Heart right ventricle (tissue), 16 donors: ENCODE data around the gene RNF13. TPM values are rescaled to one million over a fixed set of nuclear protein-coding genes. Genes with fewer than 3 reads are reported as not detected.
"Not testable (repeated sequence)": the region's sequence is repeated elsewhere in the genome, so short reads cannot be mapped to it uniquely, and the experiment has no call there.

Source experiments
- ATAC-seq, 8 donors: fragments of 200-7000 bp; cut with Tn5 transposase; one replicate each; pipeline ENCODE4 v1.9.1; 2020; ENCODE audit warnings: mild to moderate bottlenecking in 8 of 8, moderate library complexity in 8 of 8, moderate number of reproducible peaks in 1 of 8
- DNase-seq, 2 donors: peaks; one replicate each; pipeline ENCODE4 v3.0.0-alpha.2; 2020
- H3K27ac ChIP-seq, 10 donors: fragments of 200-600 bp; sonication (generic) in 2 of 10; one replicate each; pipeline versions ENCODE4 v1.5.0 to v1.8.0; 2020 to 2022; ENCODE audit warnings: mild to moderate bottlenecking in 3 of 10
- H3K27me3 ChIP-seq, 7 donors: fragments of 200-600 bp; one replicate each; pipeline ENCODE4 v1.8.0; 2021 to 2022; ENCODE audit warnings: mild to moderate bottlenecking in 2 of 7
- H3K36me3 ChIP-seq, 9 donors: fragments of 200-600 bp; sonication (generic) in 1 of 9; one replicate each; pipeline versions ENCODE4 v1.5.0 to v1.8.0; 2020 to 2022; ENCODE audit warnings: mild to moderate bottlenecking in 2 of 9
- H3K4me1 ChIP-seq, 9 donors: fragments of 200-600 bp; sonication (generic) in 1 of 9; one replicate each; pipeline versions ENCODE4 v1.5.0 to v1.8.0; 2020 to 2022; ENCODE audit warnings: mild to moderate bottlenecking in 4 of 9
- H3K4me3 ChIP-seq, 10 donors: fragments of 200-600 bp; sonication (generic) in 2 of 10; one replicate each; pipeline versions ENCODE4 v1.5.0 to v1.8.0; 2020 to 2022; ENCODE audit warnings: mild to moderate bottlenecking in 7 of 10, moderate library complexity in 2 of 10
- H3K9me3 ChIP-seq, 11 donors: fragments of 200-600 bp in 10 of 11; sonication (generic) in 2 of 11; one replicate each; pipeline versions ENCODE4 v1.5.0 to v1.8.0; 2013 to 2022; ENCODE audit warnings: mild to moderate bottlenecking in 2 of 11, control low read depth in 1 of 11, moderate library complexity in 1 of 11
- CTCF ChIP-seq, 9 donors: fragments of 200-600 bp; sonication (generic) in 2 of 9; IDR thresholded peaks; one replicate each; pipeline versions ENCODE4 v1.5.0 to v1.8.0; 2021 to 2022; ENCODE audit warnings: antibody characterized with exemption in 9 of 9, mild to moderate bottlenecking in 5 of 9, moderate library complexity in 1 of 9
- WGBS, 2 donors: extraction: QIAGEN DNeasy Blood & Tissue Kit; methylation state at CpG; one replicate each; pipeline ENCODE4 v1.1.7; 2013; ENCODE audit warnings: inconsistent platforms in 1 of 2; 5-methylcytosine and 5-hydroxymethylcytosine counted together
- intact Hi-C, 10 donors: fragments of 100-400 bp; cut with DNase I; formaldehyde crosslinking; loops; one replicate each; pipeline versions ENCODE4 v1.11.1 to v1.14.2; 2022
- polyA plus RNA-seq, 2 donors: library from polyadenylated mRNA; stranded (reverse); fragments of 200-250 nt; gene quantifications; one replicate each; pipeline ENCODE4 v1.2.3, GENCODE V29; 2013
- total RNA-seq, 10 donors: library from RNA; stranded (reverse); fragmentation: NEBNext Ultra II Directional in 3 of 10; extraction: Animal tissue kit (Norgen Biotek cat#: 25700) in 3 of 10; gene quantifications; one replicate each; pipeline versions ENCODE4 v1.2.1 to v1.2.4, GENCODE V29; 2021 to 2023
- donor health status: Arrhythmogenic right ventricular cardiomyopathy.
- donor health status: ischemic (EF 13 %, LVEDD 7.1; RV severe dilation, severe dysfunction).
- donor health status: healthy with polysubstance abuse.
- donor health status: DM: no; HTN: yes; CAD: no.
- donor health status: DM: no; HTN: no; CAD: no.
- donor health status: ischemic (EF 25% LVEDD 6.9; RV normal size, moderate dysfunction).
- donor health status: ischemic (EF 25% LVEDD 5.7; RV mildly dilated, moderate dysfunction).
- donor health status: healthy.
- donor health status: DM: yes; HTN: yes; CAD: no.
- donor health status: Ischemic cardiomyopathy.
- donor health status: ischemic (EF 35%, LVEDD 5.7; RV mildly dilated, moderate dysfunction).
- donor health status: nonischemic (EF 11% LVEDD 7.7; RV severe dilation, severe dysfunction).
- donor health status: DM: yes; HTN: yes; CAD: no.
- donor health status: PGD.
- donor health status: ischemic (EF 29% LVEDD 5.4; RV normal size, mild dysfunction).
- donor health status: nonischemic (EF 23%, LVEDD 6.1; RV moderate dilation, normal function).

RNF13 gene
- total and polyA plus RNA-seq, 12 donors = 24.8 to 72.3 (median 52.4) TPM

DNA sequence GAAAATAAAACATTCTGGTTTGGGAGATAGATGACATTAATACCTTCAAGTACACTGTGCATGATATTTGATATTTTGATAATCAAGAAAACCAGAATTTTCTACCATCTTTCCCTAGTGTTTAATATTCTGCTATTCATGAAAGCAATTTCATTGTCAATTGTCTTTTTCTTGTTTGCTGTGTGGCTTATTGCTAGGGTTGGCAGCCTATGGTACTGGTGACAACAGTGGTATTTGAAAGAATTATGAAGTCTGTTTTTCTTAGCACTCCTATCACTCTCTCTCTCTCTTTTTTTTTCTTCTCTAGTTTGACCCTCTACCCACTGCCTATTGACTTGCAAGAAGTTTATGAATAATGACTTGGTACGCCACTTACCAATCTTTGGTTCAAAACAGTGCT lies 15.4 kb downstream of the RNF13 start:
- Histone ChIP-seq H3K27ac (no peak overlapping the region), H3K4me1 (peaks cover 0 to 35% (median 15%) of the 10 kb centered on the region in 9 donors), H3K4me3 (no peak overlapping the region), H3K9me3 (peaks cover 0 to 38% (median 21%) of the 10 kb centered on the region in 11 donors), H3K27me3 (no peaks in the 10 kb centered on the region), H3K36me3 (no peaks in the 10 kb centered on the region)
- DNase-seq (no peak), ATAC-seq (no peak)
- no peak for TF ChIP-seq CTCF (IDR thresholded peaks at IDR 0.05)
- intact Hi-C loops = no loop called here
- WGBS, 2 donors = 93% methylated on average over 1 of the region's 1 CpG

DNA sequence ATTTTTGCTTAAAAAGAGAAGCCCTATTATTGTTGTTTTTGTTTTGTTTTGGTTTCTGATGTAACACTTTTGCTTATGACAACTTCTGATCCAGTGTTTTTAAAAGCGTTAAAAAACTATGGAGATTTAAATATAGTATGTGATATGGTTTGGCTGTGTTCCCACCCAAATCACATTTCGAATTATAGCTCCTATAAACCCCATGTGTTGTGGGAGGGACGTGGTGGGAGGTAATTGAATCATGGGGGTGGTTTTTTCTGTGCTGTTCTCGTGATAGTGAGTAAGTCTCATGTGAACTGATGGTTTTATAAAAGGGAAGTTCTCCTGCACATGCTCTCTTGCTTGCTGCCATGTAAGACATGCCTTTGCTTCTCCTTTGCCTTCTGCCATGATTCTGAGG lies 16.6 kb downstream of the RNF13 start:
- H3K36me3 ChIP-seq, intact Hi-C loops, H3K4me3 ChIP-seq, DNase-seq, H3K27me3 ChIP-seq, ATAC-seq, H3K27ac ChIP-seq: not testable (repeated sequence)
- peaks cover 0 to 50% (median 29%) of the 10 kb centered on the region in 11 donors for H3K9me3 ChIP-seq
- H3K4me1 ChIP-seq = peaks cover 0 to 34% (median 15%) of the 10 kb centered on the region in 9 donors
- 94% methylated on average over 4 of the region's 4 CpGs for WGBS, 2 donors

- Histone ChIP-seq H3K4me3 (no peak overlapping the region), H3K27me3 (no peaks in the 10 kb centered on the region), H3K27ac (no peak overlapping the region), H3K9me3 (peaks cover 0 to 60% (median 29%) of the 10 kb centered on the region in 11 donors), H3K4me1 (peaks cover 0 to 27% (median 15%) of the 10 kb centered on the region in 9 donors), H3K36me3 (no peaks in the 10 kb centered on the region)
- WGBS, 2 donors = 94 to 97% methylated on average over 2 of the region's 2 CpGs
- DNase-seq = no peak
- no peak for ATAC-seq
- no peak for TF ChIP-seq CTCF (IDR thresholded peaks at IDR 0.05)
- intact Hi-C loops = no loop called here
Measured at GRCh38 chr3:149830902-149831301, 17.9 kb downstream of the RNF13 start.

- H3K27me3 ChIP-seq = no peaks in the 10 kb centered on the region
- no peak overlapping the region for H3K27ac ChIP-seq
Measured at GRCh38 chr3:149831321-149831720, 18.3 kb downstream of the RNF13 start.

More at GRCh38 chr3:149831321-149831720, 18.3 kb downstream of the RNF13 start:
- Histone ChIP-seq H3K4me3 (no peak overlapping the region), H3K36me3 (no peaks in the 10 kb centered on the region), H3K4me1 (peaks cover 0 to 23% (median 13%) of the 10 kb centered on the region in 9 donors), H3K9me3 (peaks cover 0 to 64% (median 29%) of the 10 kb centered on the region in 11 donors)
- intact Hi-C loops = no loop called here
- WGBS, 2 donors = 96 to 99% methylated on average over 4 of the region's 4 CpGs
- TF ChIP-seq CTCF (IDR thresholded peaks at IDR 0.05) = no peak
- no peak for ATAC-seq
- no peak for DNase-seq
